GM18502 (cell line): ENCODE measurements around the gene PCDH19.

Experiments used
- ATAC-seq: cut with Tn5 transposase; IDR thresholded peaks from one replicate; pipeline ENCODE4 v1.9.1; 2021; ENCODE audit warnings: mild to moderate bottlenecking; ENCODE audit not compliant: unreplicated experiment, poor library complexity

PCDH19 gene

GRCh38 chrX:100316987-100317386, 93.1 kb downstream of the PCDH19 start:
- ATAC-seq, result no peak

GRCh38 chrX:100315566-100315965, 94.5 kb downstream of the PCDH19 start:
- no peak for ATAC-seq

- no peak for ATAC-seq
These were observed 110.5 kb downstream of the PCDH19 start for GRCh38 chrX:100299559-100299958.

GRCh38 chrX:100297728-100298127, 112.3 kb downstream of the PCDH19 start:
- ATAC-seq, result no peak

- no peak for ATAC-seq
These were observed 113.8 kb downstream of the PCDH19 start for GRCh38 chrX:100296183-100296753.

GRCh38 chrX:100294965-100295364, 115.1 kb downstream of the PCDH19 start:
- no peak for ATAC-seq

GRCh38 chrX:100289066-100289558, 121.0 kb downstream of the PCDH19 start:
- ATAC-seq, result no peak

GRCh38 chrX:100277231-100277630, 132.8 kb downstream of the PCDH19 start:
- no peak for ATAC-seq

- no peak for ATAC-seq
These were observed 135.2 kb downstream of the PCDH19 start for GRCh38 chrX:100274916-100275315.

- no peak for ATAC-seq
These were observed 144.9 kb downstream of the PCDH19 start for GRCh38 chrX:100265179-100265578.

- ATAC-seq, result peak; percentile 94
These were observed 145.9 kb downstream of the PCDH19 start for GRCh38 chrX:100264200-100264599.

GRCh38 chrX:100263650-100264049, 146.4 kb downstream of the PCDH19 start:
- no peak for ATAC-seq

- ATAC-seq, result no peak
These were observed 161.1 kb downstream of the PCDH19 start for GRCh38 chrX:100248885-100249493.

- no peak for ATAC-seq
These were observed 162.2 kb downstream of the PCDH19 start for GRCh38 chrX:100247826-100248225.

GRCh38 chrX:100244681-100245080, 165.4 kb downstream of the PCDH19 start:
- no peak for ATAC-seq
